Gastrocnemius medialis (tissue), 4 donors: ENCODE data around the gene LY86.
"Not testable (repeated sequence)": the region's sequence is repeated elsewhere in the genome, so short reads cannot be mapped to it uniquely, and the experiment has no call there.

ENCODE experiments used
- CTCF ChIP-seq, 5 experiments: fragments of 450-650 bp in 3 of 5; fragments of 200-600 bp in 2 of 5; sonication (generic) in 2 of 5; IDR thresholded peaks in 4 of 5; conservative IDR thresholded peaks in 1 of 5; 1 replicate in 4 of 5; 2 replicates in 1 of 5; pipeline ENCODE4 v1.5.1; 2016 to 2019; ENCODE audit warnings: antibody characterized with exemption in 5 of 5, mild to moderate bottlenecking in 3 of 5, moderate library complexity in 3 of 5
- POLR2A ChIP-seq, 2 donors: fragments of 450-650 bp; IDR thresholded peaks; one replicate each; pipeline ENCODE4 v1.6.1; 2017; ENCODE audit warnings: antibody characterized with exemption in 2 of 2, mild to moderate bottlenecking in 2 of 2, moderate library complexity in 2 of 2

- not testable (repeated sequence) for TF ChIP-seq CTCF (IDR thresholded peaks at IDR 0.05 in 4 of 5, conservative IDR thresholded peaks at IDR 0.05 in 1 of 5); POLR2A (IDR thresholded peaks at IDR 0.05)
These were observed 24.7 kb downstream of the LY86 start for GRCh38 chr6:6613103-6613718.
